NB4 (cell line): ENCODE results near the gene AP3M1.

ENCODE experiments used
- CTCF ChIP-seq: IDR thresholded peaks from one replicate; pipeline ENCODE4 v1.5.1; 2012; ENCODE audit warnings: low read depth, low read length
- MYC ChIP-seq: IDR thresholded peaks from 2 replicates; pipeline ENCODE4 v1.6.1; 2011; ENCODE audit warnings: low read depth, low read length

GRCh38 chr10:74107391-74107790, 43.2 kb downstream of the AP3M1 start:
- TF ChIP-seq MYC (no peak), CTCF (no peak)
